Measurements from ENCODE around the gene ARHGAP19. TPM values are rescaled to one million over a fixed set of nuclear protein-coding genes. Genes with fewer than 3 reads are reported as not detected.
"Not testable (repeated sequence)": the region's sequence is repeated elsewhere in the genome, so short reads cannot be mapped to it uniquely, and the experiment has no call there.

The ARHGAP19 gene
- total and polyA plus RNA-seq, 4 donors, result 1.8 to 12.8 (median 9.2) TPM

DNA sequence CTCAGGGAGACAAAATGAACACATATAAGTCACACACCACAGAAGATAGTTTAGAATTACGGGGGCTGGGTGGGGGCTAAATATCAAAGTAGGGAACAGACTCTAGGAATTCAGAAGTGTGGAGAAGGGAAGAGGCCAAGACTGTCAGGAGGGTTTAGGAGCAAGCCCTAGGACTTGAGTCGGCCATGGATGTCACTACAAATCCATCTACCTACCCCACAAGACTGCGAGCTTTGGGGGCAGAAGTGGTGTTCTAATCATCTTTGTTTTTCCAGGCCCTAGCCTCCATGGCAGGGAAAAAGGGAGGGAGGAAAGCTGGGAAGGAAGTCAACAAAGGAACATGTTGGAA is 5.8 kb upstream of the ARHGAP19 start:
- Histone ChIP-seq H3K4me3 (ENCODE audit: low read length in 2 of 2) (no peak overlapping the region), H3K27ac (ENCODE audit: low read depth in 1 of 2, low read length in 2 of 2) (no peak overlapping the region), H3K4me1 (ENCODE audit: control insufficient read depth in 1 of 2, insufficient read depth in 2 of 2, low read length in 2 of 2) (no peaks in the 10 kb centered on the region), H3K9me3 (ENCODE audit: control insufficient read depth, low read length) (no peaks in the 10 kb centered on the region), H3K27me3 (ENCODE audit: control insufficient read depth in 1 of 2, insufficient read depth in 2 of 2, low read length in 1 of 2) (no peaks in the 10 kb centered on the region), H3K36me3 (ENCODE audit: control insufficient read depth in 1 of 2, insufficient read depth in 2 of 2, low read length in 1 of 2) (no peaks in the 10 kb centered on the region)
- no peak for DNase-seq
- ATAC-seq (ENCODE audit: low FRiP score), result no peak
- intact Hi-C loops (cut with DNase I), result no loop called here
- WGBS, 2 donors, result 75 to 86% methylated on average over 3 of the region's 3 CpGs

DNA sequence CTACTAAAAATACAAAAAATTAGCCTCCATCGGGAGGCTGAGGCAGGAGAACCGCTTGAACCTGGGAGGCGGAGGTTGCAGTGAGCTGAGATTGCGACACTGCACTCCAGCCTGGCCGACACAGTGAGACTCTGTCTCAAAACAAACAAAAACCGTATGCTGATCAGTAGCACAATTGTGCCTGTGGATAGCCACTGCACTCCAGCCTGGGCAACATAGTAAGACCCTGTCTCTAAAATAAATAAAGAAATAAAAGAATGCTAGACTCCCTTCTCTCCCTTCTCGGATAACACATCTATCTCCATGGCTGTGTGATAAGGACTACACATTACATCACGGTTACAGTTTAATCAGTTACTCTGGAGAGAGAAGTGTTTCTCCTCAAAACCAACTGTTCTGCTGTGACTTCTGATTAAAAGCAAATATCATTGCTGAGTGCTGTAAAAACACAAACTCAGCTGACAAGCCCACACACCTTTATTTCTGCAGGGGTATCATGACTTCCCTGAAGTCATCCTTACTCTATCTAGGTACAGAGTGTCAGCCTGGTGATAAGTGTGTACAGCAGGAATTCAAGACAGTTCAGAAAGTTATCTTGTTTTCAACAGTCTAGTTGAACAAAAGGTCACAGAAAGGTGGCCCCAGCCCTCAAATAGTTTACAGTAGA is 5.3 kb upstream of the ARHGAP19 start:
- Histone ChIP-seq H3K9me3 (ENCODE audit: control insufficient read depth, low read length) (no peaks in the 10 kb centered on the region), H3K4me3 (ENCODE audit: low read length in 2 of 2) (no peak overlapping the region), H3K4me1 (ENCODE audit: control insufficient read depth in 1 of 2, insufficient read depth in 2 of 2, low read length in 2 of 2) (no peaks in the 10 kb centered on the region), H3K27me3 (ENCODE audit: control insufficient read depth in 1 of 2, insufficient read depth in 2 of 2, low read length in 1 of 2) (no peaks in the 10 kb centered on the region), H3K36me3 (ENCODE audit: control insufficient read depth in 1 of 2, insufficient read depth in 2 of 2, low read length in 1 of 2) (no peaks in the 10 kb centered on the region), H3K27ac (ENCODE audit: low read depth in 1 of 2, low read length in 2 of 2) (no peak overlapping the region)
- 67 to 72% methylated on average over 8 of the region's 8 CpGs for WGBS, 2 donors
- intact Hi-C loops (cut with DNase I), result no loop called here
- no peak for ATAC-seq (ENCODE audit: low FRiP score)
- DNase-seq, result no peak

DNA sequence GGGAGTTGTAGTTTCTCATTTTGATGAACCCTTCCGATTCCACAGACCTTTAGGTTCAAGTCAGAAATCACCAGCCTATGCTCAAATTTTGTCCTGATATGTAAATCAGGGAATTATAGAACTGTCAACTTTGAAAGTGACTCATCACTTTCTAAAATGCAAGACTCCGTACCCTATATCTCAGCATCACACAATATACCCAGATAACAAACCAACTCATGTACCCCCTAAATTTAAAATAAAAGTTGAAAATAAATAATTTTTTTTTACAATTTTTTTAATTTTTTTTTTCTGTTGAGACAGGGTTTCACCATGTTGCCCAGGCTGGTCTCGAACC is 393 bp upstream of the ARHGAP19 start:
- H3K4me3 ChIP-seq (ENCODE audit: low read length in 2 of 2), result no peak overlapping the region
- intact Hi-C loops (cut with DNase I), result loop anchor here in 1 of 2 donors (1.0 kb wide), 1 partner anchor 41 kb away; the partner anchor contains the start of gene FRAT2
- ATAC-seq (ENCODE audit: low FRiP score), result no peak
- 61% methylated on average over 3 of the region's 3 CpGs for WGBS, 2 donors
- no peaks in the 10 kb centered on the region for H3K27me3 ChIP-seq (ENCODE audit: control insufficient read depth in 1 of 2, insufficient read depth in 2 of 2, low read length in 1 of 2)
- H3K4me1 ChIP-seq (ENCODE audit: control insufficient read depth in 1 of 2, insufficient read depth in 2 of 2, low read length in 2 of 2), result no peaks in the 10 kb centered on the region
- no peak for DNase-seq
- no peaks in the 10 kb centered on the region for H3K9me3 ChIP-seq (ENCODE audit: control insufficient read depth, low read length)
- H3K36me3 ChIP-seq (ENCODE audit: control insufficient read depth in 1 of 2, insufficient read depth in 2 of 2, low read length in 1 of 2), result no peaks in the 10 kb centered on the region
- H3K27ac ChIP-seq (ENCODE audit: low read depth in 1 of 2, low read length in 2 of 2), result no peak overlapping the region

DNA sequence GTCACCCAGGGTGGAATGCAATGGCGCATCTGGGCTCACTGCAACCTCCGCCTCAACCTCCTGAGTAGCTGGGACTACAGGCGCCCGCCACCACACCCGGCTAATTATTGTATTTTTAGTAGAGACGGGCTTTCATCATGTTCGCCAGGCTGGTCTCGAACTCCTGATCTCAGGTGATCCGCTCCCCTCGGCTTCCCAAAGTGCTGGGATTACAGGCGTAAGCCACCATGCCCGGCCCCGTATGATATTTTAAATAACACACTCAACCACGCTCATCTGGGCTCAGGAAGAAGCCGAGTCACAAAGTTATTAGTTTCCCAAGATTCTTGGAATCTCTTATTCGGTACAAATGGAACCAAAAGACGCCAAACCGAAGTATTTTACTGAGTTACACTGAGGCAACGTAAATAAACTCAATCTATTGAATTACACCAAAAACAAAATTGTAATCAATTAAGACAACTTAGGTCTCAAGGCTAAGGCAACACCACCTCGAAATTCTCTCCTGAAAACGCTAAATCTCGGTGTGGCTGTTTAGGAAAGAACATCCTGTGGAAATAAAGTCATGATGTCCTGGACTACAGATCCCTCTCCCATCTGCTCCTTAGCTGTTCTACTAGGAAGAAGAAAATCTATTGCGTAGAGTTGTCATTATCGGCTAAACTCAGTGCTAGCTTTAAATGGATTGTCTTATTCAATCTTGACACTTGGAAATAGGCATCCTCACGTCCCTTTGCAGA is 910 bp downstream of the ARHGAP19 start:
- ATAC-seq (ENCODE audit: low FRiP score), result no peak
- Histone ChIP-seq H3K27ac (ENCODE audit: low read depth in 1 of 2, low read length in 2 of 2) (peak overlapping the region; percentile 87 to 89), H3K36me3 (ENCODE audit: control insufficient read depth in 1 of 2, insufficient read depth in 2 of 2, low read length in 1 of 2) (no peaks in the 10 kb centered on the region), H3K4me1 (ENCODE audit: control insufficient read depth in 1 of 2, insufficient read depth in 2 of 2, low read length in 2 of 2) (no peaks in the 10 kb centered on the region), H3K9me3 (ENCODE audit: control insufficient read depth, low read length) (no peaks in the 10 kb centered on the region), H3K27me3 (ENCODE audit: control insufficient read depth in 1 of 2, insufficient read depth in 2 of 2, low read length in 1 of 2) (no peaks in the 10 kb centered on the region), H3K4me3 (ENCODE audit: low read length in 2 of 2) (peak overlapping the region; percentile 67 to 76)
- 54 to 56% methylated on average over 25 of the region's 25 CpGs for WGBS, 2 donors
- no peak for DNase-seq
- intact Hi-C loops (cut with DNase I), result loop anchor here in 1 of 2 donors (1.0 kb wide), 1 partner anchor 43 kb away; the partner anchor contains the start of gene FRAT2

GRCh38 chr10:97290576-97291356 is 1.7 kb downstream of the ARHGAP19 start:
- H3K36me3 ChIP-seq (ENCODE audit: control insufficient read depth in 1 of 2, insufficient read depth in 2 of 2, low read length in 1 of 2); intact Hi-C loops (cut with DNase I); H3K27me3 ChIP-seq (ENCODE audit: control insufficient read depth in 1 of 2, insufficient read depth in 2 of 2, low read length in 1 of 2); H3K4me1 ChIP-seq (ENCODE audit: control insufficient read depth in 1 of 2, insufficient read depth in 2 of 2, low read length in 2 of 2); DNase-seq; H3K9me3 ChIP-seq (ENCODE audit: control insufficient read depth, low read length); H3K27ac ChIP-seq (ENCODE audit: low read depth in 1 of 2, low read length in 2 of 2); H3K4me3 ChIP-seq (ENCODE audit: low read length in 2 of 2); ATAC-seq (ENCODE audit: low FRiP score): not testable (repeated sequence)
- 94% methylated on average over 17 of the region's 17 CpGs for WGBS, 2 donors

- 95 to 97% methylated on average over 13 of the region's 13 CpGs for WGBS, 2 donors
- DNase-seq; intact Hi-C loops (cut with DNase I): not testable (repeated sequence)
Measured at GRCh38 chr10:97290076-97290475, 2.4 kb downstream of the ARHGAP19 start.

GRCh38 chr10:97280783-97281182 is 11.7 kb downstream of the ARHGAP19 start:
- ATAC-seq (ENCODE audit: low FRiP score), result no peak
- no peak for DNase-seq
- intact Hi-C loops (cut with DNase I), result no loop called here
- Histone ChIP-seq H3K9me3 (ENCODE audit: control insufficient read depth, low read length) (no peaks in the 10 kb centered on the region), H3K27me3 (ENCODE audit: control insufficient read depth in 1 of 2, insufficient read depth in 2 of 2, low read length in 1 of 2) (no peaks in the 10 kb centered on the region), H3K36me3 (ENCODE audit: control insufficient read depth in 1 of 2, insufficient read depth in 2 of 2, low read length in 1 of 2) (no peaks in the 10 kb centered on the region), H3K27ac (ENCODE audit: low read depth in 1 of 2, low read length in 2 of 2) (no peak overlapping the region), H3K4me1 (ENCODE audit: control insufficient read depth in 1 of 2, insufficient read depth in 2 of 2, low read length in 2 of 2) (no peaks in the 10 kb centered on the region), H3K4me3 (ENCODE audit: low read length in 2 of 2) (no peak overlapping the region)
- 74 to 84% methylated on average over 3 of the region's 3 CpGs for WGBS, 2 donors

More at GRCh38 chr10:97290076-97290475, 2.4 kb downstream of the ARHGAP19 start:
- not testable (repeated sequence) for H3K9me3 ChIP-seq (ENCODE audit: control insufficient read depth, low read length); H3K27me3 ChIP-seq (ENCODE audit: control insufficient read depth in 1 of 2, insufficient read depth in 2 of 2, low read length in 1 of 2); H3K27ac ChIP-seq (ENCODE audit: low read depth in 1 of 2, low read length in 2 of 2); ATAC-seq (ENCODE audit: low FRiP score); H3K36me3 ChIP-seq (ENCODE audit: control insufficient read depth in 1 of 2, insufficient read depth in 2 of 2, low read length in 1 of 2); H3K4me1 ChIP-seq (ENCODE audit: control insufficient read depth in 1 of 2, insufficient read depth in 2 of 2, low read length in 2 of 2); H3K4me3 ChIP-seq (ENCODE audit: low read length in 2 of 2)

DNA sequence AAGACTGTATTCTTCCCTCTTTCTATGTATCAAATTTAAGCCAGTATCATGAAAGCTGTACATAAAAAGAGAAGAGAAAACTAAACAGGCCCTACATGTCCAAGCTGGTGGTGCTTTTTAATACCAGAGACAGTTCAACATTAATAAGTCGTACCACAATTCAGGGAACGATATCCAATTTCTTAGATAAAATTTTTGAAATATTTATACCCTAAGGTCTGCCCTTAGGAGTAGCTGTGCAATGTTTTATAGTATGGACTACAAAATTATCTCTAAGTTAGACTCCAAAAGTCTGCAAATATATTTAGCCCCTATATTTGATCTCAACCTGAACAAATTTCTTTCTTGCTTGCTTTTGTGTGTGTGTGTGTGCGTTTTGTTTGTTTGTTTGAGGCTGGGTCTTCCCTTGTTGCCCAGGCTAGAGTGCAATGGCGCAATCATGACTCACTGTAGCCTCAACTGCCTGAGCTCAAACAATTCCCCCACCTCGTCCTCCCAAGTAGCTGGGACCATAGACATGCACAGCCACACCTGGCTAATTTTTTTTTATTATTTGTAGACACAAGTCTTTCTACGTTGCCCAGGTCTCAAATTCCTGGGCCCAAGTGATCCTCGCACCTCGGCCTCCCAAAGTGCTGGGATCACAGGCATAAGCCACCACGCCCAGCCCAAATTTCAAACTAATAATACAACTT is 13.2 kb downstream of the ARHGAP19 start:
- Histone ChIP-seq H3K4me1 (ENCODE audit: control insufficient read depth in 1 of 2, insufficient read depth in 2 of 2, low read length in 2 of 2) (peaks cover 0 to 2% of the 10 kb centered on the region in 2 donors), H3K9me3 (ENCODE audit: control insufficient read depth, low read length) (no peaks in the 10 kb centered on the region), H3K36me3 (ENCODE audit: control insufficient read depth in 1 of 2, insufficient read depth in 2 of 2, low read length in 1 of 2) (no peaks in the 10 kb centered on the region), H3K27ac (ENCODE audit: low read depth in 1 of 2, low read length in 2 of 2) (no peak overlapping the region), H3K27me3 (ENCODE audit: control insufficient read depth in 1 of 2, insufficient read depth in 2 of 2, low read length in 1 of 2) (no peaks in the 10 kb centered on the region), H3K4me3 (ENCODE audit: low read length in 2 of 2) (no peak overlapping the region)
- ATAC-seq (ENCODE audit: low FRiP score) (peak; percentile 15), DNase-seq (no peak)
- 70 to 71% methylated on average over 9 of the region's 9 CpGs for WGBS, 2 donors
- intact Hi-C loops (cut with DNase I), result loop anchor here (5.0 to 10.0 kb wide), 3 partner anchors 56 to 78 kb away; partner anchors contain the start of gene FRAT2 (in 1 of the 2)

All from aorta (tissue), 5 donors.